HTR-8/SVneo (cell line): ENCODE measurements around the gene C17orf100.
"Not testable (repeated sequence)": the region's sequence is repeated elsewhere in the genome, so short reads cannot be mapped to it uniquely, and the experiment has no call there.

Experiments used
- DNase-seq: peaks from one replicate; pipeline ENCODE4 v3.0.0; 2011; ENCODE audit warnings: low spot score, mixed read lengths; ENCODE audit not compliant: insufficient read length
- FAIRE-seq: peaks from 2 replicates; lab custom pipeline; 2011; peaks lifted over from hg19 to GRCh38; lab: Jason Lieb, UNC

Gene C17orf100

GRCh38 chr17:6640536-6641246 is 10.9 kb upstream of the C17orf100 start, which contains the start of the genes KIAA0753 and TXNDC17:
Gene KIAA0753 (minus strand): TSS chr17:6640711. CDS start chr17:6635103, 5,608 bp downstream.
Gene TXNDC17 (plus strand): TSS chr17:6641060. CDS start chr17:6641083, 23 bp downstream.
- FAIRE-seq: peak; percentile 99
- DNase-seq: peak; percentile 91

- peak; percentile 46 for FAIRE-seq
- DNase-seq: peak; percentile 40
Measured at GRCh38 chr17:6641247-6641863, 10.2 kb upstream of the C17orf100 start.

- FAIRE-seq (no peak), DNase-seq (no peak)
Measured at GRCh38 chr17:6642592-6642991, 9.0 kb upstream of the C17orf100 start.

- FAIRE-seq (no peak), DNase-seq (no peak)
Measured at GRCh38 chr17:6643451-6644125, 8.0 kb upstream of the C17orf100 start.

- FAIRE-seq (no peak), DNase-seq (no peak)
Measured at GRCh38 chr17:6648181-6648580, 3.4 kb upstream of the C17orf100 start.

GRCh38 chr17:6651919-6652452 is 424 bp downstream of the C17orf100 start:
- no peak for FAIRE-seq

GRCh38 chr17:6654841-6655731 is 3.5 kb downstream of the C17orf100 start:
- no peak for DNase-seq
- no peak for FAIRE-seq

More at GRCh38 chr17:6651919-6652452, 424 bp downstream of the C17orf100 start:
- no peak for DNase-seq

- FAIRE-seq: peak; percentile 13
- DNase-seq: not testable (repeated sequence)
Measured at GRCh38 chr17:6655732-6656361, 4.3 kb downstream of the C17orf100 start.

- not testable (repeated sequence) for FAIRE-seq, DNase-seq
Measured at GRCh38 chr17:6656797-6657632, 5.5 kb downstream of the C17orf100 start.

GRCh38 chr17:6657633-6658287 is 6.2 kb downstream of the C17orf100 start:
- no peak for DNase-seq
- peak; percentile 58 for FAIRE-seq

- not testable (repeated sequence) for FAIRE-seq, DNase-seq
Measured at GRCh38 chr17:6658411-6658810, 6.8 kb downstream of the C17orf100 start.

- DNase-seq: no peak
- no peak for FAIRE-seq
Measured at GRCh38 chr17:6660101-6660500, 8.5 kb downstream of the C17orf100 start.

GRCh38 chr17:6660805-6661463 is 9.4 kb downstream of the C17orf100 start:
- DNase-seq (no peak), FAIRE-seq (peak; percentile 4)

- DNase-seq: no peak
- FAIRE-seq: no peak
Measured at GRCh38 chr17:6661464-6661848, 9.9 kb downstream of the C17orf100 start.

- DNase-seq, FAIRE-seq: not testable (repeated sequence)
Measured at GRCh38 chr17:6663200-6663599, 11.6 kb downstream of the C17orf100 start.

- peak; percentile 89 for DNase-seq
- peak; percentile 90 for FAIRE-seq
Measured at GRCh38 chr17:6666077-6666521, 14.5 kb downstream of the C17orf100 start.

GRCh38 chr17:6666557-6666956 is 15.0 kb downstream of the C17orf100 start:
- FAIRE-seq: no peak
- DNase-seq: no peak
